A549 (cell line): ENCODE results near the gene CKAP5.

Experiments
- FOSL2 ChIP-seq, 2 experiments: fragments of 450-650 bp in 1 of 2; fragments of >200 bp in 1 of 2; sonication (Bioruptor Twin) in 1 of 2; formaldehyde crosslinking; IDR thresholded peaks; 2 replicates each; pipeline versions ENCODE4 v1.5.0 to v1.6.1; 2016 to 2020; ENCODE audit warnings: mild to moderate bottlenecking in 1 of 2, moderate library complexity in 1 of 2
- RNF2 ChIP-seq: fragments of 200-600 bp; sonication (generic); IDR thresholded peaks from 2 replicates; pipeline ENCODE4 v1.6.1; 2016; ENCODE audit warnings: low read depth, mild to moderate bottlenecking, antibody characterized with exemption, moderate library complexity, borderline replicate concordance
- TF ChIP-seq, protein P1 (sequence below): fragments of >200 bp; sonication (Bioruptor Twin); formaldehyde crosslinking; IDR thresholded peaks from 3 replicates; pipeline ENCODE4 v1.5.1; 2016

DNA sequence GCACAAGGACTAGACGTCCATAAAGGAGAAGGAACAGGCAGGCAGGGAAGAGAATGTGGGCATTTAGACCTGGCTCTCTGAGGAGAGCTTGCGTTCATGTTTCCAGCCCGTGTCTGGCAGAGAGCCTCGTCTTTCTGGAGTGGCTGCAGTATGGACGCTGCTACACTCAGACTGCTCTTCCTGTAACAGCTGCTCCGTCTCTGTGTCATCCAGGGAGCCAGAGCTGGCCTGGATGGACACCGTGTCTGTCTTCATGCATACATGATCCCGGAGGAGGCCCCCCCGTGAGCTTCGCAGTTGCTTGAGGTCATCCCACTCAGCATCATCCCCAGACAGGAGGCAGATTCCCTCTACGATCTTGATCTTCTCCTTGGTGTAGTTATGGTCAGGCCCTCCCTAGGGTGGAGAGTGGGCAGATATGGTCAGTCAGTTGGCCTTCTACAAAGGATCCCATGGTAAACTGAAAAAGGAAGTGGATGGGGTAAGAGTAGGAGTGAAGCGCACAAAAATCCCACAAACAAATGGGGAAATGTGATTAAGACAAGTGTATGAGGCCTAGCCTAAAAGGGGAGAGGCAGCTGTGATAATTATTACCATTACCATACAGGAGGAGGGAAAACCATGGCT is 13.0 kb upstream of the CKAP5 start:
- TF ChIP-seq, protein P1, sequence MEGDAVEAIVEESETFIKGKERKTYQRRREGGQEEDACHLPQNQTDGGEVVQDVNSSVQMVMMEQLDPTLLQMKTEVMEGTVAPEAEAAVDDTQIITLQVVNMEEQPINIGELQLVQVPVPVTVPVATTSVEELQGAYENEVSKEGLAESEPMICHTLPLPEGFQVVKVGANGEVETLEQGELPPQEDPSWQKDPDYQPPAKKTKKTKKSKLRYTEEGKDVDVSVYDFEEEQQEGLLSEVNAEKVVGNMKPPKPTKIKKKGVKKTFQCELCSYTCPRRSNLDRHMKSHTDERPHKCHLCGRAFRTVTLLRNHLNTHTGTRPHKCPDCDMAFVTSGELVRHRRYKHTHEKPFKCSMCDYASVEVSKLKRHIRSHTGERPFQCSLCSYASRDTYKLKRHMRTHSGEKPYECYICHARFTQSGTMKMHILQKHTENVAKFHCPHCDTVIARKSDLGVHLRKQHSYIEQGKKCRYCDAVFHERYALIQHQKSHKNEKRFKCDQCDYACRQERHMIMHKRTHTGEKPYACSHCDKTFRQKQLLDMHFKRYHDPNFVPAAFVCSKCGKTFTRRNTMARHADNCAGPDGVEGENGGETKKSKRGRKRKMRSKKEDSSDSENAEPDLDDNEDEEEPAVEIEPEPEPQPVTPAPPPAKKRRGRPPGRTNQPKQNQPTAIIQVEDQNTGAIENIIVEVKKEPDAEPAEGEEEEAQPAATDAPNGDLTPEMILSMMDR = no peak
- no peak for TF ChIP-seq FOSL2 (IDR thresholded peaks at IDR 0.05)
- no peak for TF ChIP-seq FOSL2 (CRISPR knock-in tag; IDR thresholded peaks at IDR 0.05)
- no peak for TF ChIP-seq RNF2
